ENCODE results near the gene OSTF1. TPM values are rescaled to one million over a fixed set of nuclear protein-coding genes. Genes with fewer than 3 reads are reported as not detected.

Gene OSTF1
- total and polyA plus RNA-seq, 2 donors (not counting 3 experiments of a cell fraction or from before 2014, with no cell fraction given) = 23.5 to 70.9 TPM

GRCh38 chr9:75152416-75152815, 64.1 kb downstream of the OSTF1 start:
- FAIRE-seq (no peak), DNase-seq (ENCODE audit: low read depth, low spot score) (no peak)
- no peak overlapping the region for H2AFZ ChIP-seq (ENCODE audit: low read depth, low read length)
- intact Hi-C loops (cut with micrococcal nuclease) = no loop called here
- POLR2A ChIA-PET = no interaction called here
- H3K9ac ChIP-seq (replicated peaks; ENCODE audit: extremely low read depth, insufficient read depth, low read length) = no peak overlapping the region
- no peak for TF ChIP-seq MYC (IDR thresholded peaks at IDR 0.05; ENCODE audit: low read depth, low read length)
- TF ChIP-seq EZH2 (IDR thresholded peaks at IDR 0.05; ENCODE audit: borderline replicate concordance, low read depth, low read length, severe bottlenecking) = no peak
- no peak for TF ChIP-seq CTCF (IDR thresholded peaks at IDR 0.05; ENCODE audit: extremely low read depth in 1 of 2, insufficient read depth in 1 of 2, low read depth in 1 of 2, low read length in 2 of 2)
- no peak for TF ChIP-seq POLR2AphosphoS5 (IDR thresholded peaks at IDR 0.05; ENCODE audit: insufficient read depth, low read depth, low read length)
- TF ChIP-seq FOS (IDR thresholded peaks at IDR 0.05; ENCODE audit: borderline replicate concordance, insufficient read depth, low read length) = no peak
- no peak for TF ChIP-seq POLR2A (IDR thresholded peaks at IDR 0.05; ENCODE audit: low read depth, low read length)
- no peak for TF ChIP-seq GATA2 (IDR thresholded peaks at IDR 0.05; ENCODE audit: insufficient read depth, insufficient read length, low read depth, low read length)
- TF ChIP-seq MAX (IDR thresholded peaks at IDR 0.05; ENCODE audit: insufficient read depth, insufficient read length) = no peak
- no peak for TF ChIP-seq JUN (IDR thresholded peaks at IDR 0.05; ENCODE audit: borderline replicate concordance, insufficient read depth, insufficient read length, low read depth)
- no peak overlapping the region for H3K4me2 ChIP-seq (ENCODE audit: insufficient read depth, low read length)
- H3K27me3 ChIP-seq (ENCODE audit: control insufficient read depth in 2 of 2, insufficient read depth in 2 of 2, low read length in 2 of 2) = no peaks in the 10 kb centered on the region
- H3K4me3 ChIP-seq (replicated peaks in 1 of 3; ENCODE audit: insufficient read depth in 1 of 3, low read depth in 1 of 3, low read length in 3 of 3) = no peak overlapping the region
- no peaks in the 10 kb centered on the region for H3K79me2 ChIP-seq (ENCODE audit: control insufficient read depth, insufficient read depth, low read length)
- BruUV-seq (replicated peaks) = no TSS peak
- dilution Hi-C loops (cut with MboI; ENCODE audit: extremely low pct_ligation_motif_present, low sequenced_read_pairs) = no loop called here
- peaks cover 3 to 11% of the 10 kb centered on the region in 2 experiments for H3K36me3 ChIP-seq (ENCODE audit: control insufficient read depth in 2 of 2, extremely low read depth in 1 of 2, insufficient read depth in 2 of 2, low read length in 2 of 2)
- H3K9me1 ChIP-seq (replicated peaks; ENCODE audit: control insufficient read depth, extremely low read depth, insufficient read depth, low read length) = no peaks in the 10 kb centered on the region
- no peak overlapping the region for H3K27ac ChIP-seq (ENCODE audit: insufficient read depth, low read depth, low read length)
- no peaks in the 10 kb centered on the region for H4K20me1 ChIP-seq (replicated peaks; ENCODE audit: control insufficient read depth, extremely low read depth, insufficient read depth, low read length)
- CTCF ChIA-PET = no interaction called here
- peaks cover 15% of the 10 kb centered on the region for H3K4me1 ChIP-seq (ENCODE audit: control insufficient read depth, extremely low read depth, insufficient read depth, low read length)
- H3K9me3 ChIP-seq (replicated peaks; ENCODE audit: control insufficient read depth, insufficient read depth, low read length) = no peaks in the 10 kb centered on the region
